ENCODE measurements around the gene PFKFB3.

DNA sequence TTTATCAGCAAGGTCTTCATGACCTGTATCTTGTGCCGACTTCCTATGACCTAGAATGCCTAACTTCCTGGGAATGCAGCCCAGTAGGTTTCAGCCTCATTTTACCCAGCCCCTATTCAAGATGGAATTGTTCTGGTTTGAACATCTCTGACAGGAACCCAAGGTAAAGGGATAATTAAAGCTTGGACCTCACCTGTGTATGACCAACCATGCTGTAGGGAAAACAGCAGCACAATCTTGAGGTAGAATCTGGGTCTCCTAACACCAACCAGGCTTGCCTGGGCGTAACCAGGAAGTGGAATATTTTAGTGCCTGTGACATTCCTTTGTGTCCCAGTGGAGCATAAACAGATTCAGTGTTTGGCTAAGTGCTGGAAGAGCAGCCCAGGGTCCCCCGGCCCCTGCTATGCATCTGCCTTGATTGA, 94.1 kb downstream of the PFKFB3 start:
- TF ChIP-seq CREB1 (IDR thresholded peaks at IDR 0.05; ENCODE audit: low read depth) (no peak), YY1 (IDR thresholded peaks at IDR 0.05; ENCODE audit: low read depth) (no peak), NFIC (IDR thresholded peaks at IDR 0.05) (no peak)
- TF ChIP-seq, protein P1, sequence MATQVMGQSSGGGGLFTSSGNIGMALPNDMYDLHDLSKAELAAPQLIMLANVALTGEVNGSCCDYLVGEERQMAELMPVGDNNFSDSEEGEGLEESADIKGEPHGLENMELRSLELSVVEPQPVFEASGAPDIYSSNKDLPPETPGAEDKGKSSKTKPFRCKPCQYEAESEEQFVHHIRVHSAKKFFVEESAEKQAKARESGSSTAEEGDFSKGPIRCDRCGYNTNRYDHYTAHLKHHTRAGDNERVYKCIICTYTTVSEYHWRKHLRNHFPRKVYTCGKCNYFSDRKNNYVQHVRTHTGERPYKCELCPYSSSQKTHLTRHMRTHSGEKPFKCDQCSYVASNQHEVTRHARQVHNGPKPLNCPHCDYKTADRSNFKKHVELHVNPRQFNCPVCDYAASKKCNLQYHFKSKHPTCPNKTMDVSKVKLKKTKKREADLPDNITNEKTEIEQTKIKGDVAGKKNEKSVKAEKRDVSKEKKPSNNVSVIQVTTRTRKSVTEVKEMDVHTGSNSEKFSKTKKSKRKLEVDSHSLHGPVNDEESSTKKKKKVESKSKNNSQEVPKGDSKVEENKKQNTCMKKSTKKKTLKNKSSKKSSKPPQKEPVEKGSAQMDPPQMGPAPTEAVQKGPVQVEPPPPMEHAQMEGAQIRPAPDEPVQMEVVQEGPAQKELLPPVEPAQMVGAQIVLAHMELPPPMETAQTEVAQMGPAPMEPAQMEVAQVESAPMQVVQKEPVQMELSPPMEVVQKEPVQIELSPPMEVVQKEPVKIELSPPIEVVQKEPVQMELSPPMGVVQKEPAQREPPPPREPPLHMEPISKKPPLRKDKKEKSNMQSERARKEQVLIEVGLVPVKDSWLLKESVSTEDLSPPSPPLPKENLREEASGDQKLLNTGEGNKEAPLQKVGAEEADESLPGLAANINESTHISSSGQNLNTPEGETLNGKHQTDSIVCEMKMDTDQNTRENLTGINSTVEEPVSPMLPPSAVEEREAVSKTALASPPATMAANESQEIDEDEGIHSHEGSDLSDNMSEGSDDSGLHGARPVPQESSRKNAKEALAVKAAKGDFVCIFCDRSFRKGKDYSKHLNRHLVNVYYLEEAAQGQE (IDR thresholded peaks at IDR 0.05; ENCODE audit: low read depth): no peak
